Measurements from ENCODE around the gene SHC4. TPM values are rescaled to one million over a fixed set of nuclear protein-coding genes. Genes with fewer than 3 reads are reported as not detected.

SHC4 gene
- total RNA-seq, 2 donors from 2014 or later = 0.30 to 0.50 TPM

DNA sequence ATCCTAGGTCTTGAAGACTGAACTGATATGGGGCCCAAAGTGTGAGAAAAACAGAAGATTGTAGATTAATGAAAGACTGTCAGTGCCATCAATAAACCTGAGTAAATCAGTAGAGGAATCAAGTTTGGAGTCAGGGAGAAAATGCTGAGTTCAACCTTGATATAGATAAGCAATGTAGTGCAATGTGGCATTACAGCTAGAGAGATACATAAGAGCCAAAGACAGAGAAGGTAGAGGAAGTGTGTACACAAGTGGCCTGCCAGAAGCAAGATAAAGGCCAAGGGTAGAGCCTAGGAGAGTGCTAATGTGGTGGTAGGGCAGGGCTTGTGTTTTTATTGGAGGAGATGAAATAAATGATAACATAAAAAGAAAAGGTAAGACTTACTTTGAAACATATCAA lies 111.8 kb downstream of the SHC4 start:
- no peaks in the 10 kb centered on the region for H3K4me1 ChIP-seq
- DNase-seq = no peak
- no peak overlapping the region for H3K27ac ChIP-seq
- intact Hi-C loops (cut with DNase I) = no loop called here
- H3K4me3 ChIP-seq = no peak overlapping the region
- no peaks in the 10 kb centered on the region for H3K27me3 ChIP-seq
- no peak overlapping the region for H3K9ac ChIP-seq (ENCODE audit: low read depth in 2 of 2, low read length in 2 of 2)
- no peaks in the 10 kb centered on the region for H3K36me3 ChIP-seq
- no peaks in the 10 kb centered on the region for H3K9me3 ChIP-seq
- TF ChIP-seq, protein P1, sequence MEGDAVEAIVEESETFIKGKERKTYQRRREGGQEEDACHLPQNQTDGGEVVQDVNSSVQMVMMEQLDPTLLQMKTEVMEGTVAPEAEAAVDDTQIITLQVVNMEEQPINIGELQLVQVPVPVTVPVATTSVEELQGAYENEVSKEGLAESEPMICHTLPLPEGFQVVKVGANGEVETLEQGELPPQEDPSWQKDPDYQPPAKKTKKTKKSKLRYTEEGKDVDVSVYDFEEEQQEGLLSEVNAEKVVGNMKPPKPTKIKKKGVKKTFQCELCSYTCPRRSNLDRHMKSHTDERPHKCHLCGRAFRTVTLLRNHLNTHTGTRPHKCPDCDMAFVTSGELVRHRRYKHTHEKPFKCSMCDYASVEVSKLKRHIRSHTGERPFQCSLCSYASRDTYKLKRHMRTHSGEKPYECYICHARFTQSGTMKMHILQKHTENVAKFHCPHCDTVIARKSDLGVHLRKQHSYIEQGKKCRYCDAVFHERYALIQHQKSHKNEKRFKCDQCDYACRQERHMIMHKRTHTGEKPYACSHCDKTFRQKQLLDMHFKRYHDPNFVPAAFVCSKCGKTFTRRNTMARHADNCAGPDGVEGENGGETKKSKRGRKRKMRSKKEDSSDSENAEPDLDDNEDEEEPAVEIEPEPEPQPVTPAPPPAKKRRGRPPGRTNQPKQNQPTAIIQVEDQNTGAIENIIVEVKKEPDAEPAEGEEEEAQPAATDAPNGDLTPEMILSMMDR (IDR thresholded peaks at IDR 0.05) = no peak

DNA sequence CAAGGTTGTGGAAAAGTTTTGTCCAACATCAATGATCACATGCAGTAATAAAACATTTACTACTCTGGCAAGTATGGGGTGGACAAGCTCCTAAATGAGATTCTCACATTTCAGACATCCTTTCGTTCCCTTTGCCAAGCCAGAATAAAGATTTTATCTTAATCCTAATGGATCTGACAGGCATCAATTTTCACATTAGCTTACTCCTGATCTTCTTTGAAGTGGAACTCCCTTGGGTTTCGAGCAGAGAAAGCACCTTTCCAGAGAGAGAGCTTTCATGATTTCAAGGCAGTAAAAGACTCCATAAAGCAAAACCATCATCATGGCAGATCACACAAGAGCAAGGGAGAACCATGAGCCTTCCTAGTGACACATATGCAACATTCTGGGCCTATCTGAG lies 113.1 kb downstream of the SHC4 start:
- Histone ChIP-seq H3K4me3 (no peak overlapping the region), H3K27me3 (no peaks in the 10 kb centered on the region), H3K36me3 (no peaks in the 10 kb centered on the region), H3K9ac (ENCODE audit: low read depth in 2 of 2, low read length in 2 of 2) (no peak overlapping the region), H3K27ac (no peak overlapping the region), H3K9me3 (no peaks in the 10 kb centered on the region), H3K4me1 (no peaks in the 10 kb centered on the region)
- intact Hi-C loops (cut with DNase I) = no loop called here
- DNase-seq = no peak
- TF ChIP-seq, protein P1 (IDR thresholded peaks at IDR 0.05) = no peak

DNA sequence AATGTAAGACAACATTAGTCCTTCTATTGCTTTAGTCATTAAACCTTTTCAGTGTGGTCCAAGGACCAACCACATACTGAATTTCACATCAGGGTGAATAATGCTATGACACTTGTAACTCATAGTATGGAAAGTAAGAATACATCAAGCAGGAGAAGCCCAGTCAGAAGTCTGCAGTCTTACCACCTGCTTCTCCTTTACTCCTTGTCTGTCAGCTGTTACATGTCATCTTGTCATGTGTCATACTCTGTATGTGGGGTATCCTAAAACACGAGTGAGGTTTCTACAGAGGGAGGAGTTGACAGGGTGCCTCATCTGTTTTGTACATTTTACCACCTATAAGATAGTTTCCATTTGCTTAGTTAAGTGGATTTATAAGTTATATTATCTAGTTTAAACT lies 118.6 kb downstream of the SHC4 start:
- Histone ChIP-seq H3K4me3 (no peak overlapping the region), H3K9ac (ENCODE audit: low read depth in 2 of 2, low read length in 2 of 2) (no peak overlapping the region), H3K27me3 (no peaks in the 10 kb centered on the region), H3K4me1 (no peaks in the 10 kb centered on the region), H3K27ac (no peak overlapping the region), H3K36me3 (no peaks in the 10 kb centered on the region), H3K9me3 (no peaks in the 10 kb centered on the region)
- intact Hi-C loops (cut with DNase I) = no loop called here
- no peak for DNase-seq
- TF ChIP-seq, protein P1 (IDR thresholded peaks at IDR 0.05) = no peak

DNA sequence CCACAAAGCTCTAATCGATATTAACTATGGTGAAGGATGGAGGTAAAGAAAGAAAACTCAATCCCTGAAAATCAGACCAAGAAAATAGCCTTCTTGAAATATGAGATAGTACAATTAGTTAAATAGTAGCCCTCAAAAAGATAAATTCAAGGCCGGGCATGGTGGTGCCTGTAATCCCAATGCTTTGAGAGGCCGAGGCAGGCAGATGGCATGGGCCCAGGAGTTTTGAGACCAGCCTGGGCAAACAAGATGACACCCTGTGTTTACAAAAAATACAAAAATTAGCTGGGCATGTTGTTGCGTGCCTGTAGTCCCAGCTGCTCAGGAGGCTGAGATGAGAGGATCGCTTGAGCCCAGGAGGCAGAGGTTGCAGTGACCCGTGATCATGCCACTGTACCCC lies 121.2 kb downstream of the SHC4 start:
- no peaks in the 10 kb centered on the region for H3K4me1 ChIP-seq
- TF ChIP-seq, protein P1 (IDR thresholded peaks at IDR 0.05) = no peak
- H3K9ac ChIP-seq (ENCODE audit: low read depth in 2 of 2, low read length in 2 of 2) = no peak overlapping the region
- H3K27me3 ChIP-seq = no peaks in the 10 kb centered on the region
- H3K4me3 ChIP-seq = no peak overlapping the region
- H3K36me3 ChIP-seq = no peaks in the 10 kb centered on the region
- intact Hi-C loops (cut with DNase I) = no loop called here
- no peak for DNase-seq
- H3K9me3 ChIP-seq = no peaks in the 10 kb centered on the region
- H3K27ac ChIP-seq = no peak overlapping the region

DNA sequence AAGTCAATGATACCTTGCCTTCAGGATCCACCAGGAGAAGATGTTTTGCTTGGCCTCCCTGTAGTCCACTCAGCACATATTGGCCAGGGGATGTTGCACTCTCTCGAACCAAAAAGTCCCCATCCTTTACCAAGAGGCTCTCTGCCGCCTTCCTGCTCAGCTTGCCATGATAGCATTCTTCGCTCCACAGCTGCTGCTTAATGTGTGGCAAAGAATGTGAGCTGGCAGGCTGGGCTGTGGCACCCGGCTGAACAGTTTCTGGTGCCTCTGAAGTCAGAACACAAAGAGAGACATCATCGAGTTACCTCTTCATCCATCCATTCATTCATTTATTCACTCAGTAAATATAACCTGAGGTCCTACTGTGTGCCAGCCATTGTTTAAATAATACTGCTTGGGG lies 129.0 kb downstream of the SHC4 start:
- H3K4me1 ChIP-seq = no peaks in the 10 kb centered on the region
- H3K9me3 ChIP-seq = no peaks in the 10 kb centered on the region
- no peaks in the 10 kb centered on the region for H3K27me3 ChIP-seq
- TF ChIP-seq, protein P1 (IDR thresholded peaks at IDR 0.05) = no peak
- DNase-seq = no peak
- H3K9ac ChIP-seq (ENCODE audit: low read depth in 2 of 2, low read length in 2 of 2) = no peak overlapping the region
- intact Hi-C loops (cut with DNase I) = no loop called here
- H3K27ac ChIP-seq = no peak overlapping the region
- H3K36me3 ChIP-seq = no peaks in the 10 kb centered on the region
- H3K4me3 ChIP-seq = no peak overlapping the region

Data from colonic mucosa (tissue), 4 donors.